SU-DHL-6 (cell line): ENCODE results near the gene SP7.
"Not testable (repeated sequence)": the region's sequence is repeated elsewhere in the genome, so short reads cannot be mapped to it uniquely, and the experiment has no call there.

Experiments used
- H2AFZ ChIP-seq: fragments of 200-600 bp; sonication (generic); 2 replicates; pipeline ENCODE4 v1.6.1; 2014; ENCODE audit warnings: low read depth, mild to moderate bottlenecking, moderate library complexity, mixed read lengths, antibody characterized with exemption, low read length; ENCODE audit not compliant: severe bottlenecking
- H3F3A ChIP-seq: fragments of 200-600 bp; shearing (Covaris generic); 2 replicates; pipeline ENCODE4 v1.6.0; 2016; ENCODE audit warnings: antibody characterized with exemption, mild to moderate bottlenecking; ENCODE audit not compliant: insufficient read depth
- H3K27ac ChIP-seq: fragments of 200-600 bp; sonication (generic); 2 replicates; pipeline ENCODE4 v1.5.1; 2016; ENCODE audit warnings: low read depth, mild to moderate bottlenecking, low read length, moderate library complexity, mixed read lengths
- H3K27me3 ChIP-seq: fragments of 200-600 bp; sonication (generic), shearing (Covaris generic); 2 replicates; pipeline ENCODE4 v1.6.0; 2014; ENCODE audit warnings: mild to moderate bottlenecking, low read length
- H3K36me3 ChIP-seq: fragments of 200-600 bp; sonication (generic); 2 replicates; pipeline ENCODE4 v1.6.1; 2014; ENCODE audit warnings: mild to moderate bottlenecking, low read length, mixed read lengths
- H3K4me2 ChIP-seq: fragments of 300-600, 200-600 bp; shearing (Covaris generic), sonication (generic); 2 replicates; pipeline ENCODE4 v1.6.0; 2014; ENCODE audit warnings: low read length, low read depth, mild to moderate bottlenecking; ENCODE audit not compliant: poor library complexity, severe bottlenecking
- H3K4me3 ChIP-seq: fragments of 200-600 bp; sonication (generic); 2 replicates; pipeline ENCODE4 v1.5.1; 2014; ENCODE audit warnings: antibody characterized with exemption, low read length, mild to moderate bottlenecking, mixed read lengths; ENCODE audit not compliant: insufficient read depth, poor library complexity, severe bottlenecking
- H3K79me2 ChIP-seq: fragments of 200-600 bp; sonication (generic); 2 replicates; pipeline ENCODE4 v1.6.1; 2014; ENCODE audit warnings: mild to moderate bottlenecking, low read length, moderate library complexity; ENCODE audit not compliant: insufficient read depth
- H3K9ac ChIP-seq: fragments of 200-600 bp; sonication (generic); 2 replicates; pipeline ENCODE4 v1.7.0; 2014; ENCODE audit warnings: mild to moderate bottlenecking, low read length
- H3K9me2 ChIP-seq: fragments of 200-600 bp; sonication (generic); replicated peaks from 2 replicates; pipeline ENCODE4 v1.6.1; 2014; ENCODE audit warnings: low read length; ENCODE audit not compliant: insufficient read depth
- H3K9me3 ChIP-seq: fragments of 200-600 bp; sonication (generic); 2 replicates; pipeline ENCODE4 v1.6.1; 2014; ENCODE audit warnings: low read length, mixed read lengths; ENCODE audit not compliant: insufficient read depth
- H4K20me1 ChIP-seq: fragments of 200-600 bp; sonication (generic); 2 replicates; pipeline ENCODE4 v1.6.1; 2014; ENCODE audit warnings: low read depth, mild to moderate bottlenecking, antibody characterized with exemption, low read length, moderate library complexity, mixed read lengths
- EZH2phosphoT487 ChIP-seq: fragments of 200-600 bp; sonication (generic), shearing (Covaris generic); conservative IDR thresholded peaks from 2 replicates; pipeline ENCODE4 v1.6.1; 2018; ENCODE audit warnings: mild to moderate bottlenecking, antibody characterized with exemption, low read length, moderate library complexity, mixed read lengths
- TF ChIP-seq, protein P1 (sequence below): fragments of 200-600 bp; sonication (generic); IDR thresholded peaks from one replicate; pipeline ENCODE4 v1.5.1; 2017; ENCODE audit warnings: antibody characterized with exemption, mild to moderate bottlenecking, low read length, moderate library complexity; ENCODE audit not compliant: insufficient read depth, poor library complexity, severe bottlenecking

SP7 gene

GRCh38 chr12:53365245-53365904, 29.2 kb upstream of the SP7 start:
- H3K27me3 ChIP-seq: no peaks in the 10 kb centered on the region
- no peak for TF ChIP-seq EZH2phosphoT487
- TF ChIP-seq, protein P1, sequence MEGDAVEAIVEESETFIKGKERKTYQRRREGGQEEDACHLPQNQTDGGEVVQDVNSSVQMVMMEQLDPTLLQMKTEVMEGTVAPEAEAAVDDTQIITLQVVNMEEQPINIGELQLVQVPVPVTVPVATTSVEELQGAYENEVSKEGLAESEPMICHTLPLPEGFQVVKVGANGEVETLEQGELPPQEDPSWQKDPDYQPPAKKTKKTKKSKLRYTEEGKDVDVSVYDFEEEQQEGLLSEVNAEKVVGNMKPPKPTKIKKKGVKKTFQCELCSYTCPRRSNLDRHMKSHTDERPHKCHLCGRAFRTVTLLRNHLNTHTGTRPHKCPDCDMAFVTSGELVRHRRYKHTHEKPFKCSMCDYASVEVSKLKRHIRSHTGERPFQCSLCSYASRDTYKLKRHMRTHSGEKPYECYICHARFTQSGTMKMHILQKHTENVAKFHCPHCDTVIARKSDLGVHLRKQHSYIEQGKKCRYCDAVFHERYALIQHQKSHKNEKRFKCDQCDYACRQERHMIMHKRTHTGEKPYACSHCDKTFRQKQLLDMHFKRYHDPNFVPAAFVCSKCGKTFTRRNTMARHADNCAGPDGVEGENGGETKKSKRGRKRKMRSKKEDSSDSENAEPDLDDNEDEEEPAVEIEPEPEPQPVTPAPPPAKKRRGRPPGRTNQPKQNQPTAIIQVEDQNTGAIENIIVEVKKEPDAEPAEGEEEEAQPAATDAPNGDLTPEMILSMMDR: no peak
- no peak overlapping the region for H3K27ac ChIP-seq
- no peaks in the 10 kb centered on the region for H3K36me3 ChIP-seq
- no peak overlapping the region for H2AFZ ChIP-seq
- H3K9ac ChIP-seq: no peak overlapping the region
- no peaks in the 10 kb centered on the region for H3K9me2 ChIP-seq
- no peaks in the 10 kb centered on the region for H3K9me3 ChIP-seq
- no peak overlapping the region for H3K4me3 ChIP-seq
- H4K20me1 ChIP-seq: no peaks in the 10 kb centered on the region
- peaks cover 2% of the 10 kb centered on the region; the same call in 1 of the 2 replicates for H3F3A ChIP-seq
- H3K79me2 ChIP-seq: no peaks in the 10 kb centered on the region
- H3K4me2 ChIP-seq: no peak overlapping the region

- not testable (repeated sequence) for H3K27ac ChIP-seq, H2AFZ ChIP-seq, H3K4me2 ChIP-seq, H3K4me3 ChIP-seq, H3K36me3 ChIP-seq, H4K20me1 ChIP-seq, H3K9ac ChIP-seq, H3K79me2 ChIP-seq, H3F3A ChIP-seq, H3K27me3 ChIP-seq, H3K9me2 ChIP-seq, H3K9me3 ChIP-seq
Observed at GRCh38 chr12:53361638-53362037, 25.5 kb upstream of the SP7 start.

- Histone ChIP-seq H2AFZ (no peak overlapping the region), H3K27me3 (no peaks in the 10 kb centered on the region), H3K4me2 (no peak overlapping the region), H3K79me2 (no peaks in the 10 kb centered on the region), H3K27ac (no peak overlapping the region), H3K36me3 (no peaks in the 10 kb centered on the region), H3K9me2 (no peaks in the 10 kb centered on the region), H3F3A (no peaks in the 10 kb centered on the region), H3K9ac (no peak overlapping the region), H3K9me3 (no peaks in the 10 kb centered on the region), H3K4me3 (no peak overlapping the region), H4K20me1 (no peaks in the 10 kb centered on the region)
- no peak for TF ChIP-seq EZH2phosphoT487
- TF ChIP-seq, protein P1: no peak
Observed at GRCh38 chr12:53358836-53359419, 22.8 kb upstream of the SP7 start.

DNA sequence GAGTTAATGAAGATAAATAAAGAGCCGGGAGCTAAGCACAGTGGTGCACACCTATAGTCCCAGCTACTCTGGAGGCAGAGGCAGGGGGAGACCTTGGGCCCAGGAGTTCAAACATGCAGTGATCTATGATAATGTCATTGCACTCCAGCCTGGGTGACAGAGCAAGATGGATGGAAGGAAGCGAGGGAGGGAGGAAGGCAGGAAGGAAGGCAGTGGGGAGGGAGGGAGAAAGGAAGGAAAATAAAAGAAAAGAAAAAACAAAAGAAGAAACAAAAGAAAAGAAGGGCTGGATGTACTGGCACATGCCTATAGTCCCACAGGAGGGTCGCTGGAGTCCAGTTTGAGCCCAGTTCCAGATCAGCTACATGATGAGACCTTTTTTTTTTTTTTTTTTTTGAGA, 19.0 kb upstream of the SP7 start:
- Histone ChIP-seq H3K27me3 (no peaks in the 10 kb centered on the region), H3K9me3 (no peaks in the 10 kb centered on the region), H3F3A (no peaks in the 10 kb centered on the region), H4K20me1 (no peaks in the 10 kb centered on the region), H3K9me2 (no peaks in the 10 kb centered on the region), H3K4me2 (no peak overlapping the region), H2AFZ (no peak overlapping the region), H3K79me2 (no peaks in the 10 kb centered on the region), H3K36me3 (no peaks in the 10 kb centered on the region), H3K27ac (no peak overlapping the region), H3K4me3 (no peak overlapping the region), H3K9ac (no peak overlapping the region)
- TF ChIP-seq EZH2phosphoT487: no peak
- TF ChIP-seq, protein P1: no peak
